Measurements from ENCODE around the gene MISP3.

DNA sequence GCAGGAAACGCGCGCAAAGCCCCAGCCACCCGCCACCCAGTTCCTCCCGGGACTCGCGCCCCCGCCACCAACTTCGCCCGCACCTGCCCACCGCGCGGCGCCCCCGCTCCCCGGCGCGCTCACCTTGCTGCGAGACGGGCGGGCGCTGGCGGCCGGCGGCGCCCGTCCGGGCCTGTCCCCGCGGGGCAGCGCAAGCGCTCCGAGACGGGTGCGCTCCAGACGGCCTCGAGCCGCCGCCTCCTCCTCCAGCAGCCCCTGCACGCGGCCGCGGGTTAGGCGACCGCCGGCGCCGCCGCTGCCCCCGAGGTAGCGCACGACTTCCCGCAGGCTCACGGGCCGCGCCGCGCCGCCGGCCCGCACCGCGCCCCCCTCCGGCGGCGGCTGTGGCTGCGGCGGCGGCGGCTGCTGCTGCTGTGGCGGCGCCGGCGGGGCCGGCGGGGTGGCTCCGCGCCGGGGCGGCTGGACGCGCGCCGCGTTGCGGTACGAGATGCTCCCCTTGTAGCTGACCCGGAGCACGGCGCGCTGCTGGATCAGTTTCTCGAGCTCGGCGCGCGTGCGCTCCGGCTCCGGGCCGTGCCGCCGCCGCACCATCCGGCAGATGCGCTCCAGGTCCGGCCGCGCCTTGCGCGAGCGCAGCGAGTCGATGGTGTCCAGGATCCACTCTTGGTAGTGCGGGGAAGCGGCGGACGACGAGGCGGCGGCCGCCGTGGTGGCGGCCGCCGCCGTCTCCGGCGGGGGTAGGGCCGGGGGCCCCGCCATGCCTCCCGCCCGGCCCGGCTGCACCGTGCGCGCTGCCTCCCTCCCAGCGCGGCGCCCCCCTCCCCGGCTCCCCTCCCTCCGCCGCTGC lies 17.3 kb downstream of the MISP3 start:
- TF ChIP-seq, protein P1, sequence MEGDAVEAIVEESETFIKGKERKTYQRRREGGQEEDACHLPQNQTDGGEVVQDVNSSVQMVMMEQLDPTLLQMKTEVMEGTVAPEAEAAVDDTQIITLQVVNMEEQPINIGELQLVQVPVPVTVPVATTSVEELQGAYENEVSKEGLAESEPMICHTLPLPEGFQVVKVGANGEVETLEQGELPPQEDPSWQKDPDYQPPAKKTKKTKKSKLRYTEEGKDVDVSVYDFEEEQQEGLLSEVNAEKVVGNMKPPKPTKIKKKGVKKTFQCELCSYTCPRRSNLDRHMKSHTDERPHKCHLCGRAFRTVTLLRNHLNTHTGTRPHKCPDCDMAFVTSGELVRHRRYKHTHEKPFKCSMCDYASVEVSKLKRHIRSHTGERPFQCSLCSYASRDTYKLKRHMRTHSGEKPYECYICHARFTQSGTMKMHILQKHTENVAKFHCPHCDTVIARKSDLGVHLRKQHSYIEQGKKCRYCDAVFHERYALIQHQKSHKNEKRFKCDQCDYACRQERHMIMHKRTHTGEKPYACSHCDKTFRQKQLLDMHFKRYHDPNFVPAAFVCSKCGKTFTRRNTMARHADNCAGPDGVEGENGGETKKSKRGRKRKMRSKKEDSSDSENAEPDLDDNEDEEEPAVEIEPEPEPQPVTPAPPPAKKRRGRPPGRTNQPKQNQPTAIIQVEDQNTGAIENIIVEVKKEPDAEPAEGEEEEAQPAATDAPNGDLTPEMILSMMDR (conservative IDR thresholded peaks at IDR 0.05): no peak
- TF ChIP-seq ZFX (IDR thresholded peaks at IDR 0.05): no peak
